CD14-positive monocyte (primary cell): ENCODE data around the gene UCHL1. TPM values are rescaled to one million over a fixed set of nuclear protein-coding genes. Genes with fewer than 3 reads are reported as not detected.

Experiments used
- DNase-seq, 3 donors: peaks; one replicate each; pipeline ENCODE4 v3.0.0-alpha.2; 2011 to 2022
- H2AFZ ChIP-seq: 2 replicates; pipeline ENCODE4 v1.6.0; 2012; ENCODE audit warnings: mild to moderate bottlenecking, low read depth, low read length, inconsistent platforms; ENCODE audit not compliant: insufficient read depth, poor library complexity, severe bottlenecking
- H3K27ac ChIP-seq, 2 donors: 1 replicate in 1 of 2; 2 replicates in 1 of 2; pipeline ENCODE4 v1.5.1; 2012 to 2013; ENCODE audit warnings: low read length in 2 of 2, control low read depth in 1 of 2, inconsistent platforms in 1 of 2, low read depth in 1 of 2, mild to moderate bottlenecking in 1 of 2
- H3K27me3 ChIP-seq, 2 donors: one replicate each; pipeline versions ENCODE4 v1.6.0 to v1.6.1; 2011 to 2013; ENCODE audit warnings: low read length in 2 of 2; ENCODE audit not compliant: control insufficient read depth in 2 of 2, insufficient read depth in 2 of 2
- H3K36me3 ChIP-seq, 2 donors: replicated peaks in 1 of 2; 1 replicate in 1 of 2; 2 replicates in 1 of 2; pipeline versions ENCODE4 v1.5.1 to v1.6.1; 2012 to 2013; ENCODE audit warnings: low read length in 2 of 2, control low read depth in 1 of 2, inconsistent platforms in 1 of 2, mild to moderate bottlenecking in 1 of 2; ENCODE audit not compliant: insufficient read depth in 2 of 2, control insufficient read depth in 1 of 2
- H3K4me1 ChIP-seq, 2 donors: 1 replicate in 1 of 2; 2 replicates in 1 of 2; pipeline versions ENCODE4 v1.5.1 to v1.6.1; 2012 to 2013; ENCODE audit warnings: low read length in 2 of 2, control low read depth in 1 of 2, inconsistent platforms in 1 of 2, mild to moderate bottlenecking in 1 of 2, moderate library complexity in 1 of 2; ENCODE audit not compliant: insufficient read depth in 2 of 2, control insufficient read depth in 1 of 2
- H3K4me2 ChIP-seq: replicated peaks from 2 replicates; pipeline ENCODE3; 2012; ENCODE audit warnings: low read length, moderate library complexity, mild to moderate bottlenecking; ENCODE audit not compliant: poor library complexity, severe bottlenecking; ENCODE audit errors: extremely low read depth
- H3K4me3 ChIP-seq, 3 experiments: fragments of 200-600 bp in 1 of 3; sonication (generic) in 1 of 3; replicated peaks in 1 of 3; 1 replicate in 2 of 3; 2 replicates in 1 of 3; pipeline ENCODE4 v1.5.1; 2011 to 2013; ENCODE audit warnings: low read length in 3 of 3, mild to moderate bottlenecking in 3 of 3, control low read depth in 2 of 3, low read depth in 2 of 3, inconsistent platforms in 1 of 3, moderate library complexity in 1 of 3
- H3K79me2 ChIP-seq: 2 replicates; pipeline ENCODE4 v1.6.0; 2012; ENCODE audit warnings: mild to moderate bottlenecking, control low read depth, inconsistent platforms, low read length, moderate library complexity; ENCODE audit not compliant: insufficient read depth
- H3K9ac ChIP-seq: 2 replicates; pipeline ENCODE4 v1.6.0; 2017; ENCODE audit warnings: low read length, mild to moderate bottlenecking; ENCODE audit not compliant: insufficient read depth, poor library complexity, severe bottlenecking
- H3K9me3 ChIP-seq, 2 donors: replicated peaks in 1 of 2; 1 replicate in 1 of 2; 2 replicates in 1 of 2; pipeline versions ENCODE4 v1.5.1 to v1.6.1; 2012 to 2013; ENCODE audit warnings: low read length in 2 of 2, control low read depth in 1 of 2; ENCODE audit not compliant: control insufficient read depth in 1 of 2, insufficient read depth in 1 of 2
- H4K20me1 ChIP-seq: 2 replicates; pipeline ENCODE4 v1.6.0; 2012; ENCODE audit warnings: mild to moderate bottlenecking, low read length, control low read depth, moderate library complexity; ENCODE audit not compliant: insufficient read depth
- H3K27ac Mint-ChIP-seq, 7 donors: one replicate each; pipeline ENCODE4 v1.8.0; 2020; ENCODE audit warnings: mild to moderate bottlenecking in 7 of 7, mixed read lengths in 7 of 7, moderate library complexity in 6 of 7, inconsistent platforms in 2 of 7
- H3K27me3 Mint-ChIP-seq, 3 donors: one replicate each; pipeline ENCODE4 v1.8.0; 2021 to 2022; ENCODE audit warnings: low read depth in 3 of 3, mild to moderate bottlenecking in 3 of 3, mixed read lengths in 3 of 3, moderate library complexity in 3 of 3, inconsistent platforms in 1 of 3
- H3K36me3 Mint-ChIP-seq, 2 donors: one replicate each; pipeline ENCODE4 v1.8.0; 2020; ENCODE audit warnings: mixed read lengths in 2 of 2, inconsistent platforms in 1 of 2, mild to moderate bottlenecking in 1 of 2
- H3K4me1 Mint-ChIP-seq: one replicate; pipeline ENCODE4 v1.8.0; 2020; ENCODE audit warnings: mild to moderate bottlenecking, mixed read lengths
- H3K4me3 Mint-ChIP-seq, 2 donors: one replicate each; pipeline ENCODE4 v1.8.0; 2020; ENCODE audit warnings: mild to moderate bottlenecking in 2 of 2, mixed read lengths in 2 of 2, moderate library complexity in 1 of 2
- H3K9me3 Mint-ChIP-seq, 7 donors: one replicate each; pipeline ENCODE4 v1.8.0; 2020 to 2022; ENCODE audit warnings: mixed read lengths in 7 of 7, mild to moderate bottlenecking in 6 of 7, moderate library complexity in 6 of 7, inconsistent platforms in 2 of 7
- CTCF ChIP-seq: fragments of 200-600 bp; IDR thresholded peaks from one replicate; pipeline ENCODE4 v1.8.0; 2022; ENCODE audit warnings: antibody characterized with exemption, mild to moderate bottlenecking
- WGBS: methylation state at CpG from one replicate; pipeline ENCODE4 v1.1.5; 2013; ENCODE audit warnings: missing lambda C conversion rate; ENCODE audit not compliant: insufficient coverage; 5-methylcytosine and 5-hydroxymethylcytosine counted together
- intact Hi-C, 2 donors: fragments of 100-400 bp; cut with micrococcal nuclease; formaldehyde crosslinking; loops; one replicate each; pipeline versions ENCODE4 v1.15.0 to v1.15.1; 2023
- polyA plus RNA-seq, 3 donors: library from polyadenylated mRNA; depleted of rRNA in 1 of 3; unstranded in 2 of 3; stranded (reverse) in 1 of 3; fragments of 300-500 nt in 2 of 3; fragments of >200 nt in 1 of 3; fragmentation: Illumina TruSeq in 2 of 3; gene quantifications; 1 replicate in 2 of 3; 2 replicates in 1 of 3; pipeline ENCODE4 v1.2.3, GENCODE V29; 2012 to 2021

UCHL1 gene
- polyA plus RNA-seq, 3 donors, result not detected

GRCh38 chr4:41209187-41209586 is 47.5 kb upstream of the UCHL1 start:
- TF ChIP-seq CTCF, result no peak

GRCh38 chr4:41209901-41210300 is 46.8 kb upstream of the UCHL1 start:
- no peak overlapping the region for H3K27ac ChIP-seq
- intact Hi-C loops, result loop anchor here (5.0 to 10.0 kb wide), 3 partner anchors 233 to 285 kb away; no protein-coding TSS in a partner anchor
- no peak overlapping the region for H3K4me3 ChIP-seq
- no peak for DNase-seq
- peaks cover 0 to 5% of the 10 kb centered on the region in 2 donors for H3K36me3 Mint-ChIP-seq
- peaks cover 24 to 26% of the 10 kb centered on the region in 2 donors for H3K27me3 ChIP-seq
- peaks cover 32 to 44% (median 37%) of the 10 kb centered on the region in 3 donors for H3K27me3 Mint-ChIP-seq
- H3K9me3 ChIP-seq, result peaks cover 0 to 12% of the 10 kb centered on the region in 2 donors
- no peak overlapping the region for H3K9ac ChIP-seq
- no peaks in the 10 kb centered on the region for H4K20me1 ChIP-seq
- H3K27ac Mint-ChIP-seq, result no peak overlapping the region
- no peak overlapping the region for H3K4me2 ChIP-seq
- H3K4me3 Mint-ChIP-seq, result no peak overlapping the region
- peaks cover 0 to 7% (median 5%) of the 10 kb centered on the region in 7 donors for H3K9me3 Mint-ChIP-seq
- no peak overlapping the region for H2AFZ ChIP-seq
- peaks cover 15 to 19% of the 10 kb centered on the region in 2 donors for H3K4me1 ChIP-seq
- peaks cover 30% of the 10 kb centered on the region for H3K4me1 Mint-ChIP-seq
- no peak for TF ChIP-seq CTCF
- no peaks in the 10 kb centered on the region for H3K79me2 ChIP-seq
- WGBS, result 98% methylated on average over 7 of the region's 9 CpGs
- no peaks in the 10 kb centered on the region for H3K36me3 ChIP-seq

More at GRCh38 chr4:41209187-41209586, 47.5 kb upstream of the UCHL1 start:
- Mint-ChIP-seq H3K27ac (no peak overlapping the region), H3K36me3 (peaks cover 0 to 5% of the 10 kb centered on the region in 2 donors), H3K27me3 (peaks cover 27 to 38% (median 31%) of the 10 kb centered on the region in 3 donors), H3K9me3 (peaks cover 0 to 7% (median 5%) of the 10 kb centered on the region in 7 donors), H3K4me3 (no peak overlapping the region), H3K4me1 (peaks cover 28% of the 10 kb centered on the region)
- no peak overlapping the region for H3K9ac ChIP-seq
- H3K36me3 ChIP-seq, result no peaks in the 10 kb centered on the region
- peaks cover 0 to 12% of the 10 kb centered on the region in 2 donors for H3K9me3 ChIP-seq
- intact Hi-C loops, result no loop called here
- WGBS, result 80% methylated on average over 1 of the region's 5 CpGs
- H2AFZ ChIP-seq, result no peak overlapping the region
- no peaks in the 10 kb centered on the region for H3K79me2 ChIP-seq
- no peak for DNase-seq
- H3K4me2 ChIP-seq, result no peak overlapping the region
- H3K27me3 ChIP-seq, result peaks cover 21 to 22% of the 10 kb centered on the region in 2 donors
- peaks cover 12 to 19% of the 10 kb centered on the region in 2 donors for H3K4me1 ChIP-seq
- no peak overlapping the region for H3K27ac ChIP-seq
- no peak overlapping the region for H3K4me3 ChIP-seq
- no peaks in the 10 kb centered on the region for H4K20me1 ChIP-seq
